ENCODE results near the gene CYP17A1.
A peak's percentile ranks its signal among the peaks of the same experiment; 100 is the strongest.
"Not testable (repeated sequence)": the region's sequence is repeated elsewhere in the genome, so short reads cannot be mapped to it uniquely, and the experiment has no call there.

Gene CYP17A1

GRCh38 chr10:102837230-102837721 lies at the start of gene CYP17A1:
TSS of gene CYP17A1 (minus strand) at chr10:102837413. CDS start at chr10:102837361, 52 bp downstream.
- DNase-seq, result no peak

GRCh38 chr10:102880256-102880655 lies 43.0 kb upstream of the CYP17A1 start:
- no peak for DNase-seq

DNA sequence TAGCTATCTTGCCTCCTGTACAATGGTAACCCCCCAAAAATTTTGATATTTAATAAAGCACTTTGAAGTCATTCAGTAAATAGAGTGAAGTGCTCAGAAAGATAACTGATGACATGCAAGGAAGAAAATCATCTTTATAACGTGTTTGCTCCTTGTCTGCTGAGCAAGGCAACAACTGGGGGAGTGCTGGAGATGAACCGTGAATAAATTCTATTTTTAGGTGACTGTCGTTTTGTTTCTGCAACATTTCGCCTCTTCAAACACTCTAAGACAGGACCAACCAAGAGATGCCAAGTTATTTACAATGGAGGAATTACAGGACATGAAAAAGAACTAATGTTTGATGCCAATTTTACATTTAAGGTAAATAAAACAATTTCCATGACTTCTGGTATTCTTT lies 41.4 kb upstream of the CYP17A1 start:
- no peak for DNase-seq

- DNase-seq, result no peak
Measured at GRCh38 chr10:102876747-102877153, 39.5 kb upstream of the CYP17A1 start.

GRCh38 chr10:102872163-102872562 lies 35.0 kb upstream of the CYP17A1 start:
- DNase-seq, result no peak

GRCh38 chr10:102870221-102870620 lies 33.0 kb upstream of the CYP17A1 start:
- DNase-seq, result no peak

DNA sequence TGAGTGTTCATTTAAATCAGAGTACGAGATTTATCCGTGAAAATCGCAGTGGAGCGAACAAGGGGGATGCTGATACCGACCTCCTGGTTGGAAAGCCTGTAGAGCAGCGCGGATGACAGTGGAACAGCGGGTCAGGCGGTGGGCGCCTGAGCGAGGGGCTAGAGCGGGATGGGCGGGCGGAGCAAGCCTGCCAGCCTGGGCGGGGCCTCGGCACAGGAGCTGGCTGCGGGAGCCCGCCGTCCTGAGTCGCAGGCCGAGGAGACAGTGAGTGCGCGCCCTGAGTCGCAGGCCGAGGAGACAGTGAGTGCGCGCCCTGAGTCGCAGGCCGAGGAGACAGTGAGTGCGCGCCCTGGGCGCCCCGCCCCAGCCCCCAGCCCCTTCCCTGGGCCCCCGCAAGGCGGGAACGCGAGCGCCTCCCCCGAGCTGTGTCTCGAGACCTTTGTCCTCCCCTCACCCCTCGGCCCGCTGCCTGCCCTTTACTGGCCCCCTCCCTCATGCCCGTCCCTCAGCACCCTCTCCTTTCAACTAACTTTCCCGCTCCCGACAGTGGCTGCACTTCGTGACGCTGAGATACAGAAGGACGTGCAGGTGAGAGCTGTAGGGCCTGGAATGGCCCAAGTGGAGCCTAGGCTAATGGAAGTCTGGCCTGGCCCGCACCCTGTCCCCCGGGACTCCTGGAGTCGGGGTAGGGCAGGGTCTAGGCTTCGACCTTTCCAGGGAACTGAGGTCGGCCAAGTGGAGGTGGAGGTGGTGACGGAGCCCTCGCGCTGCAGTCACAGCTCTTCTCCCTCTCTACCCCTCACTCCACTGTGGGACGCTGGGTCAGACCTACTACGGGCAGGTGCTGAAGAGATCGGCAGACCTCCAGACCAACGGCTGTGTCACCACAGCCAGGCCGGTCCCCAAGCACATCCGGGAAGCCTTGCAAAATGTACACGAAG lies 32.3 kb upstream of the CYP17A1 start, which contains the start of gene AS3MT:
TSS of gene AS3MT (plus strand) at position 213 of the 941 bp plus-strand sequence. CDS start at position 336, 123 bp downstream.
- no peak for DNase-seq

- no peak for DNase-seq
Measured at GRCh38 chr10:102868911-102869257, 31.7 kb upstream of the CYP17A1 start.

DNA sequence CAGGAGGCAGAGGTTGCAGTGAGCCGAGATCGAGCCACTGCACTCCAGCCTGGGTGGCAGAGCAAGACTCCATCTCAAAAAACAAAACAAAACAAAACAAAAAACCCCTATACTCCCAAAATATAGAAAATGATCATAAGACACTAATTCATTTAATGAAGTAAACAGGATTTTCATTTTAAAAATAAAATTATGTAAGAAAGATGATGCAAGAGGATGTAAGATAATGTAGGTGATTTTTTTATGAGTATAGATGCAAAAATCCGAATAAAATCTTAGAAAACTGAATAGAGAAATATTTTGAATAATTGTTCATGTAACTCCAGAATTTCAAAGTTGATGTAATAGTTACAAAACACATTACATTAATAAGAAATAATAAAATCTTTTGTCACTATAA lies 28.4 kb upstream of the CYP17A1 start:
- no peak for DNase-seq

DNA sequence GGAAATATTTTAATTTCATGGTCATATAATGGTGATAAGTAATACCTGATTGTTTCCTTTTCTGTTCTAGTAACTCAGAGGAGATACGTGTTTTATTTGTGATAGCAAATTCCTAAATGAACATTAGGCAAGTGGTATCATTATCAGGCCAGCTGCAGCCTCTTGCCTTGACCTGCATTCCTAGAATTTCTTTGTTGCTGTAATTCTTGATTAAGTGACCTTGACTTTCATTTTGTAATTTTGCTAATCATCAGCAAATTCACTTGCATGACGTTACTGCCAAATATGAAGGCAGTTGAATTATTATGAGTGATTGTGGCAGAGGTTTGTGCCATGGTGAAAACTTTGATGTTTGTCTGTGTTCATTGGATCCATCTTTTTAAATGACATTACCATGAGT lies 26.4 kb upstream of the CYP17A1 start:
- no peak for DNase-seq

DNA sequence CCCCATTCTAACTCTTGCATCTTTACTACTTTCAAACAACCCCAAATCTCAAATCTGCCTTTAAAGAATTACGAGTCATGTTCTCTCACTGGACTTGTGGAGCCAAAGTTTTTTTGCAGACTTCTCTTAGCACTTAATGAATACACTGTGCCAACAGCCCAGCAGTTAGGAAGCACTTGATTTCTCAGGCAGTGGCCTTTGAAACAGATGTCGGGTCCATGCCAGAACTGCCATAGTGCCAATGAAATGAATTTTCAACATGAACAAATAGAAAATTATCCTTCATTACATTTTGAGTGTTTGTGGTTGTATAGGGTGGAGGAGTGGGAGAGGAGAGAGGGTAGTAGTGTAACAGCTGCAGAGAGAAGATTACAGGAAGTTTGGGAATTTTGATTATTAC lies 22.7 kb upstream of the CYP17A1 start:
- no peak for DNase-seq

DNA sequence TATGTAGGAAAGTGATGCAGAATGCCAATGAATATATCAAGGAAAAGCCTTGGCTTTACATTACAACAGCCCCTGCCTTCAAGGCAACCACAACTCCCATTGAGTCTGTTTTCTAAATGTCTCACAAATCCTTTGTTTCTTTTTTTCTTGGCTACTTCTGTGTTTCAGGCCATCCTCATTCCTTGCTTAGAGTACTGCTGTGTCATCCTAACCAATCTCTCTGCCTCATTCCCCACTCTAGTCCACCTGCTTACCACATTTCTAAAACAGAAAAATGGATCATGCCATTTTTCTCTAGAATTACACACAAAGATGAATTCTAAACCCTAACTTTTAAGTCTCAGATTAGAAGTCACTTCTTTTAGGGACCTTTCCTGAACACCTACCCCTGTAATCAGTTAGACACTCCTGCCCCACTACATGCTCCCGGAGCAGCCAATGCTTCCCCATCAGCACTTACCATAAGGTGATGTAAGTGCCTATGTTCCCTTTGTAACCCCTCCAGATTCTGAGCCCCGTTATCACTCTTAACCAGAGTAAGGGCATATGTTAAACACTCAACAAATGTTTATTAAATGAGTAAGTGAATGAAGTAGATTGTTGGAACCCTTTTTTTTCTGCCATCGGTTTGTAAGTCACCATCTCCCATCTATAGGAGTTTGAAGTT lies 19.7 kb upstream of the CYP17A1 start:
- DNase-seq, result no peak

DNA sequence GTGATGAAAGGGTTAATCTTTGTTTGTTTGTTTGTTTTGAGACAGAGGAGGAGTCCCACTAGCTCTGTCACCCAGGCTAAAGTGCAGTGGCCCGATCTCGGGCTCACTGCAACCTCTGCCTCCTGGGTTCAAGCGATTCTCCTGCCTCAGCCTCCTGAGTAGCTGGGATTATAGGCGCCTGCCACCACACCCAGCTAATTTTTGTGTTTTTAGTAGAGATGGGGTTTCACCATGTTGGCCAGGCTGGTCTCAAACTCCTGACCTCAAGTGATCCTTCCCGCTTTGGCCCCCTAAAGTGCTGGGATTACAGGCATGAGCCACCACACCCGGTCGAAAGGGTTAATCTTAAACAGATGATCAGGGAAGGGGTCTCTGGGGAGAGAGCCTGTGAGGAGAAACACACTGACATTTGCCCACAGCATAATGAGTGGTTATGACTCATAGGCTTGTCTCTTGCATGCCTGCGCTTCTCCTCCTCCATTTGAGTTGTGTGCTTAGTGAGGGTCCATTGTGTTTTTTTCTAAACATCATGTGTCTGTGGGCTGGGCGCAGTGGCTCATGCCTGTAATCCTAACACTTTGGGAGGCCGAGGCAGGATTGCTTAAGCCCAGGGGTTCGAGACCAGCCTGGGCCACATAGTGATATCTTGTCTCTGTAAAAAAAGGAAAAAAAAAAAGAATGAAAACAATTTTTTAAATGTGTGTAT lies 18.7 kb upstream of the CYP17A1 start:
- DNase-seq, result not testable (repeated sequence)

DNA sequence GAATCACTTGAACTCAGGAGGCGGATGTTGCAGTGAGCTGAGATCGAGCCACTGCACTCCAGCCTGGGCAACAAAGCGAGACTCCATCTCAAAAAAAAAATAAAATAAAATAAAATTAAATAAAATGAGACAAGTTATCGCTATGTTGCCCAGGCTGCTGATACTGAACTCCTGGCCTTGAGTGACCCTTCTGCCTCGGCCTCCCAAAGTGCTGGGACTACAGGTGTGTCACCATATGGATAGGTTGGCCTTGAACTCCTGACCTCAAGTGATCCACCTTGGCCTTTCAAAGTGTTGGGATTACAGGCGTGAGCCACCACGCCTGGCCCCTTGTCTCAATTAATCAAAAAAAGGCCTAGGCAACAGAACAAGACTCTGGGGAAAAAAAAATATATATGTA lies 16.0 kb upstream of the CYP17A1 start:
- not testable (repeated sequence) for DNase-seq

GRCh38 chr10:102850025-102850518 lies 12.9 kb upstream of the CYP17A1 start:
- DNase-seq, result no peak

DNA sequence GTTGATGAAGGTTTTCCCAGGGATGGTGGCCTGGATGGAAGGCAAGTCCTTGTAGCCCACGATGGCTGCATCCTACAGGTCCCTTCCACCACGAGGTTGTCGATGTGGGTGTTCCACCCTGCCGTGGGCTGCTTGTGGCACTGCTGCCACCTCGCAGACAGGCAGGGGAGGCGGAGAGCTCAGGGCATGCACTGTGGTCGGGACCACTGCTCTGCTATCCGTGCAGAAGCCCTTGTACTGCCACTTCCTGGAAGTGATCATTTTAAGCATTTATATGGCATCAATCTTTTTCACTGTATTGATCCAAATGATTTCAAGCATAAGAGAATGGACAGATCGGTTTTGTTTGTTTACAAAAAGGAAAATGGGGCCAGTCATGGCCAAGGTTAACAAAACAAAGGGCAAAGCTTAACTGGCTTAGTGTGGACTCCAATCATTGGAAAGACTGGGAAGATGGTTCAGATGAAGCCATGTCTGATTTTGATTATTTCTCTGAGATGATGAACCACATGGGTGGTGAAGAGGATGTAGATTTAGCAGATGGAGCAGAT lies 8.2 kb upstream of the CYP17A1 start:
- no peak for DNase-seq

- DNase-seq, result not testable (repeated sequence)
Measured at GRCh38 chr10:102844190-102844776, 7.1 kb upstream of the CYP17A1 start.

GRCh38 chr10:102843139-102843538 lies 5.9 kb upstream of the CYP17A1 start:
- not testable (repeated sequence) for DNase-seq

DNA sequence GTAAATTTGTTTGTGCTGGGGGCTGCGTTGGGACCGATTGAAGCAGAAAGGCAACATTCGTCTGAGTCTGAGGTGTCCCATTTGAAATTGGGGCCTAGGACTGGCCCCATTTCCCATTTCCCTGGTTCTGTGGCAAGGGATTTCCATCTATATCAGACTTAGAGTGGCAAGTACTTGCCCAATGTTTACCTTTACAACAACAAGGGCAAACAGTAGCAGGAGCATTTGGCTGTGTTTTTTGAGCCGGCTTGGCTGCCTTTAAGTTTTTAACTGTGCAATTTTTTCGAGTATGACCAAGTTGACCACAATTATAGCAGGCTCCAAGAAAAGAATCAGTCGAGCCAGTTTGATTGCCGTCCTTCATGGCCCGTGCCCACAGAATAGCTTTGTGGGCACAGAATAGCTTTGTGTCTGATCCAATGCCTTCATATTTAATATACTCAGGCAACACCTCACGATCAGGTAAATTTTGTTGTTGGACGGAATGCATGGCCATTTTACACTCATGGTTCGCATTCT lies 4.7 kb upstream of the CYP17A1 start:
- DNase-seq, result no peak

DNA sequence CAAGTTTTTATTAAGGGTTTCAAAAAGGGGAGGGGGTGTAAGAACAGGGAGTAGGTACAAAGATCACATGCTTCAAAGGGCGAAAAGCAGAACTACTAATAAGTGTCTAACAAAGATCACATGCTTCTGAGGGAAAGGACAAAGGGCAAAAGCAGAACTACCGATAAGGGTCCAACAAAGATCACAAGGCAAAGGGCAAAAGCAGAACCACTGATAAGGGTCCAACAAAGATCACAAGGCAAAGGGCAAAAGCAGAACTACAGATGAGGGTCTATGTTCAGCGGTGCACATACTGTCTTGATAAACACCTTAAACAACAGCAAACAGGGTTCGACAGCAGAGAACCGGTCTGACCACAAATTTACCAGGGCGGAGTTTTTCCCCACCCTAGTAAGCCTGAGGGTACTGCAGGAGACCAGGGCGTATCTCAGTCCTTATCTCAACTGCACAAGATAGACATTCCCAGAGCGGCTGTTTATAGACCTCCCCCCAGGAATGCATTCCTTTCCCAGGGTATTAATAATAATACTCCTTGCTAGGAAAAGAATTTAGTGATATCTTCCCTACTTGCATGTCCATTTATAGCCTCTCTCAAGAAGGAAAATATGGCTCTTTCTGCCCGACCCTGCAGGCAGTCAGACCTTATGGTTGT lies 1.2 kb upstream of the CYP17A1 start:
- DNase-seq, result not testable (repeated sequence)

GRCh38 chr10:102835007-102835482 lies 2.2 kb downstream of the CYP17A1 start:
- peak; percentile 60 for DNase-seq

All from DMS153 (cell line).